Urinary bladder (tissue), 4 donors: ENCODE measurements around the gene IL23R. TPM values are rescaled to one million over a fixed set of nuclear protein-coding genes. Genes with fewer than 3 reads are reported as not detected.

Experiments used
- DNase-seq: peaks from one replicate; pipeline ENCODE4 v3.0.0-alpha.2; 2015; ENCODE audit errors: extremely low spot score
- H3K27ac ChIP-seq: one replicate; pipeline ENCODE4 v1.5.1; 2013; ENCODE audit warnings: low read depth, mild to moderate bottlenecking, moderate library complexity
- H3K36me3 ChIP-seq: one replicate; pipeline ENCODE4 v1.6.1; 2013; ENCODE audit warnings: mild to moderate bottlenecking, moderate library complexity; ENCODE audit not compliant: insufficient read depth
- H3K4me1 ChIP-seq: one replicate; pipeline ENCODE4 v1.6.1; 2013; ENCODE audit warnings: mild to moderate bottlenecking, moderate library complexity; ENCODE audit not compliant: insufficient read depth
- H3K4me3 ChIP-seq: one replicate; pipeline ENCODE4 v1.5.1; 2013; ENCODE audit warnings: low read depth, low read length
- WGBS: extraction: QIAGEN DNeasy Blood & Tissue Kit; methylation state at CpG from one replicate; pipeline ENCODE4 v1.1.7; 2013; 5-methylcytosine and 5-hydroxymethylcytosine counted together
- polyA plus RNA-seq: library from polyadenylated mRNA; stranded (reverse); fragments of 200-250 nt; gene quantifications from one replicate; pipeline ENCODE4 v1.2.3, GENCODE V29; 2013
- small RNA-seq: library from RNA; depleted of rRNA; stranded (forward); fragments of <200 nt; gene quantifications from one replicate; pipeline ENCODE3, GENCODE V24; 2014
- total RNA-seq: library from RNA; depleted of rRNA; stranded (reverse); fragments of >200 nt; gene quantifications from one replicate; pipeline ENCODE4 v1.2.3, GENCODE V29; 2014
- donor health status: healthy with polysubstance abuse.
- donor health status: healthy.

Gene IL23R
- total and polyA plus RNA-seq, 2 donors = 0.48 TPM; not detected in 1

DNA sequence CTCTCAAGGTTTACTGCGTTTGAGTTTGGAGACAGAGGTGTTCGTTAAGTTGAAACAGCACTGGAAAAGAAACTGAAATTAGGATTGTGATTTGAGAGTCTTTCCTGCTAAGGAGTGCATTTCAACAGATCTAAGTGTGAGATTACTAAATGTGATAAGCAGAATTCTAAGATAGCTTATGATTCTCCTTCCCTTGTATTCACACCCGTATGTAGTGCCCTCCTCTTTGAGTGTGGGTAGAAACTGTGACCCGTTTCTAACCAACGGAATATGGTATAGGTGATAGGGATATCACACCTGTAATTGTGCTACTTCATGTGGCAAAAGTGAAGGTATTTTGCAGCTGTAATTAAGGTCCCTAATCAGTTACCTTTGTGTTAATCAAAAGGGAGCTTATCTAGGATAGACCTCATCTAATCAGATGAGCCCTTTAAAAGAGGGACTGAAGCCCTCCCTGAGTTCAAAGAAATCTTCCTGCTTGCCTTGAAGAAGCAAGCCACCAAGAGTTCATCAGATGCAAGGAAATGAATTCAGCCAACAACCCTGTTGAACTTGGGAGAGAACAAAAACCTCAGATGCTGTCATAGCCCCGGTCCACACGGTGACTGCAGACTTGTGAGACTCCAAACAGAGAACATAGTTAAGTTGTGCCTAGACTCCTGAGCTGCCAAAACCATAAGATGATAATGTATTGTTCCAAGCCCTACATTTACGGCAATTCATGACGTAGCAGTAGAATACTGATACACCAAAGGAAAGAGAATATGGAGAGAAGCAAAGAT lies 128.8 kb downstream of the IL23R start:
- no peak for DNase-seq
- Histone ChIP-seq H3K27ac (no peak overlapping the region), H3K4me3 (no peak overlapping the region), H3K4me1 (no peaks in the 10 kb centered on the region), H3K36me3 (no peaks in the 10 kb centered on the region)
- WGBS = 86% methylated on average over 9 of the region's 9 CpGs

DNA sequence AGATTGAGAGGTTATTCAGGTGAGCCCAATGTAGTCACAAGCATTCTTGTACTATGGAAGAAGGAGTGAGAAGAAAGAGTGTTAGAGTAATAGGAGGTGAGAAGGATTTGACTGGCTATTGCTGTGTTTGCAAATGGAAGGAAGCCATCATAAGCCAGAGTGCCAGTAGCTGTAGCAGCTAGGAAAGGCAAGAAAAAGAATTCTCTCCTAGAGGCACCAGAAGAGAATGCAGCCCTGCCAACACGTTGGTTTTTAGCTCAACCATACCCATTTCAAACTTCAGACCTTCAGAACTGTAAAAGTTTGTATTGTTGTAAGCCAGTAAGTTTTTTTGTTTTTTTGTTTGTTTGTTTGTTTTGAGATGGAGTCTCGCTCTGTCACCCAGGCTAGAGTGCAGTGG lies 132.5 kb downstream of the IL23R start:
- no peaks in the 10 kb centered on the region for H3K4me1 ChIP-seq
- H3K4me3 ChIP-seq = no peak overlapping the region
- 51% methylated on average over 2 of the region's 2 CpGs for WGBS
- no peak overlapping the region for H3K27ac ChIP-seq
- no peak for DNase-seq
- no peaks in the 10 kb centered on the region for H3K36me3 ChIP-seq

DNA sequence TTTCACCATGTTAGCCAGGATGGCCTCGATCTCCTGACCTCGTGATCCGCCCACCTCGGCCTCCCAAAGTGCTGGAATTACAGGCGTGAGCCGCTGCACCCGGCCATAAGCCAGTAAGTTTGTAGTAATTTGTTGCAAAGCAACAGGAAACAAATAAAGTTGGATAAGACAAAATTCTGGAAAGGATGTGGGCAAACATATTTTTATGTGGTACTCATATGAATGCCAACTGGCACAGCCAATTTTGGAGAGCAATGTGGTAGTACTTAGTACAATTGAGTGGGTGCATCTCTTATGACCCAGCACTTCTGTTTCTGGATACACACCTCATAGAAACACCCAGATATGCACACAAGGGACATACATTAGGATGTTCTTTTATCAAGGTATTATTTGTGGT lies 133.0 kb downstream of the IL23R start:
- H3K4me3 ChIP-seq = no peak overlapping the region
- DNase-seq = no peak
- H3K36me3 ChIP-seq = no peaks in the 10 kb centered on the region
- H3K27ac ChIP-seq = no peak overlapping the region
- 96% methylated on average over 7 of the region's 7 CpGs for WGBS
- H3K4me1 ChIP-seq = no peaks in the 10 kb centered on the region

DNA sequence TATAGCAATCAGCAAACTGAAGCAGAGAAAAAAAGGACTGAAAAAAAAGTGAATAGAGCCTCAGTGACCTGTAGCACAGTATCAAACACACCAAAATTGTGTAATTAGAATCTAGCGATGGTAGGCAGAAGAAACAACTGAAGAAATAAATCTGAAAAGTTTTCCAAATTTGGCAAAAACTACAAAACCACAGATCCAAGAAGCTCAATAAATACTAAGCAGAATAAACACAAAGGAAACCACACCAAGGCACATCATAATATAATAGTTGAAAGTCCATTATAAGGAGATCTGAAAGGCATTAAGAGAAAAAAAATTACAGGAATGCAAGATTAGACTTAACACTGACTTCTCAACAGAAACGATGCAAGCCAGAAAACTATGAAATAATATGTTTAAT lies 134.3 kb downstream of the IL23R start:
- 28% methylated on average over 2 of the region's 2 CpGs for WGBS
- no peak for DNase-seq
- Histone ChIP-seq H3K27ac (no peak overlapping the region), H3K4me1 (no peaks in the 10 kb centered on the region), H3K36me3 (peaks cover 1% of the 10 kb centered on the region), H3K4me3 (no peak overlapping the region)

DNA sequence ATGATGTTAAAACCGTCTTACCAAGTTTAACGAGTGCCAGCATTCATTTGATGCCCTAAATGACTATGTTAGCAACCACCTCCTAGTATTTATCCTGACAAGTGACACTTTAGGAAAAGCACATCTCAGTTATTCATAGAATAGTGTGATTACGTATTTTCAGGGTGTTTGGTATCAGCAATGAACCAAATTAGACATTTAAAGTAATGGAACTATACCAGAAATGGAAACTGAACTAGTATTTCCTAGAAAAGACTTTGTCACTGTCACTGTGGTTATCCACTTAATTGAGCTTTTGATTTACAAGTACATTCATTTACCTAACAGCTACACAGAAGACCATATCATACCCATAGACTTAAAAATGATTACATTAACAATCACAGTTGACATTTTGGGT lies 137.8 kb downstream of the IL23R start:
- WGBS = 78% methylated on average over 3 of the region's 3 CpGs
- no peak overlapping the region for H3K4me3 ChIP-seq
- peaks cover 1% of the 10 kb centered on the region for H3K36me3 ChIP-seq
- DNase-seq = no peak
- H3K4me1 ChIP-seq = no peaks in the 10 kb centered on the region
- H3K27ac ChIP-seq = no peak overlapping the region

DNA sequence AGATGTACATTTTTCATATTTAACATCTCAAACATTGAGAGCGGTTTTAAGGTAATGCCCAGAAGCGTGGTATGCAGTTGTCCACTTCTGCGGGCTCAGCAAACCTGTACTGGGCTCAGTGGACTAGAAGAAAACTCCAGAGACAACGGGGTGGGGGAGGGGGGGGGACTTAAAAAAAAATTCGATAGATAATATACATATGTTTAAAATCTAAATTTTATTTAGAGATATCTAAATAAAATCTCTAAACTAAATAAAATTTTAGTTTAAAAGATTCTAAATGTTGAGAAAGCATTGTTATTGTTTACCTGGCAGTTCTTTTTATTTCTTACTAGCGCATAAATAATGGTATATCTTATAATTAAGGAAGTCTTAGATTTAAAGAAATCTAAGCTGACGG lies 140.3 kb downstream of the IL23R start:
- Histone ChIP-seq H3K36me3 (peaks cover 1% of the 10 kb centered on the region), H3K27ac (no peak overlapping the region), H3K4me1 (no peaks in the 10 kb centered on the region), H3K4me3 (no peak overlapping the region)
- DNase-seq = no peak
- 92% methylated on average over 7 of the region's 7 CpGs for WGBS

DNA sequence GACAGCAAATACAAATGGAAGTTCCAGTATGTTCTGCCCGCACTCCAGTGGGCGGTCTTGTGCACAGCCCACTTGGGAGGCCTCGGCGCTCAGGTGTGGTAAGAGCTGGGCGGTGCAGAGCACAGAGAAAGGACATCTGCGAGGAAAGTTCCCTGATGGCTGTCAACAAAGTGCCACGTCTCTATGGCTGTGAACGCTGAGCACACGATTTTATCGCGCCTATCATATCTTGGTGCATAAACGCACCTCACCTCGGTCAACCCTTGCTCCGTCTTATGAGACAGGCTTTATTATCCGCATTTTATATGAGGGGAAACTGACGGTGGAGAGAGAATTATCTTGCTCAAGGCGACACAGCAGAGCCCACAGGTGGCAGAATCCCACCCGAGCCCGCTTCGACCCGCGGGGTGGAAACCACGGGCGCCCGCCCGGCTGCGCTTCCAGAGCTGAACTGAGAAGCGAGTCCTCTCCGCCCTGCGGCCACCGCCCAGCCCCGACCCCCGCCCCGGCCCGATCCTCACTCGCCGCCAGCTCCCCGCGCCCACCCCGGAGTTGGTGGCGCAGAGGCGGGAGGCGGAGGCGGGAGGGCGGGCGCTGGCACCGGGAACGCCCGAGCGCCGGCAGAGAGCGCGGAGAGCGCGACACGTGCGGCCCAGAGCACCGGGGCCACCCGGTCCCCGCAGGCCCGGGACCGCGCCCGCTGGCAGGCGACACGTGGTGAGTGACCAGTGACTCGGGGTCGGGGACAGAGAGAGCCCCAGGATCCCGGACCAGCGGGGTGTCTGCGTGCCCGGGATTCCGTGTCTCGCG lies 141.2 kb downstream of the IL23R start, which contains the start of gene IL12RB2:
Gene IL12RB2 (plus strand): TSS at position 623 of the 810 bp plus-strand sequence. CDS start 12,496 bp downstream, outside the sequence.
- 4% methylated on average over 75 of the region's 75 CpGs for WGBS
- peak within 1 kb of the TSS; percentile 35 for H3K4me3 ChIP-seq
- no peak within 1 kb of the TSS for H3K27ac ChIP-seq
- DNase-seq = no peak
- no peaks in the 10 kb centered on the region for H3K4me1 ChIP-seq
- H3K36me3 ChIP-seq = peaks cover 1% of the 10 kb centered on the region

DNA sequence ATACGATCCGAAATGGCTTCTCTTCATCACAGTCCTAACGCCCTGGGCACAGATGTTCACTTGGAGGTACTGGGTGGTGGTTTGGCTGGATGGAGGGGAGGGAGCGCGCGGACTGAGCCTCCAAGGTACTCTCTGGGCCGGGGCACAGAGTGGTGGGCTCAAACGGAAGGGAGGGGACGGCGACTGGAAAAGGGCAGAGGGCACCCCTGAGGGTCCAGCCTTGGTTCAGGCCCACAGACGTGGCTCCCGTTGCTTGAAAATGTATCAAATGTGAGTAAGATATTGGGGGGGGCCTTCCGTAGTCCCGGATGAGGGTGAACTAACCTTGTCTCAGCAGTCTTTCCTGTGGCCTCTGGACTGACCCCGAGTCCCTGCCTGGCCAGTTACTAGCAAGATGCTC lies 141.9 kb downstream of the IL23R start:
- WGBS = 40% methylated on average over 15 of the region's 15 CpGs
- Histone ChIP-seq H3K4me3 (peak overlapping the region; percentile 35), H3K27ac (no peak overlapping the region), H3K36me3 (peaks cover 1% of the 10 kb centered on the region), H3K4me1 (no peaks in the 10 kb centered on the region)
- DNase-seq = no peak

Small RNA genes lying within 50 kb of the gene (small RNA-seq; reads per million reads assigned to genes)
- gene RNU4ATAC4P (not detected), gene RNU6-586P (not detected)

Other genes starting within 250 kb of the IL23R start
- gene DNAI4, start 241.6 kb upstream of the IL23R start, total RNA-seq = 43.6 TPM
- 1.7 TPM for gene DNAI4, start 241.6 kb upstream of the IL23R start, polyA plus RNA-seq
- 59.1 TPM for gene MIER1, start 241.5 kb upstream of the IL23R start, total RNA-seq
- 19.3 TPM for gene MIER1, start 241.5 kb upstream of the IL23R start, polyA plus RNA-seq
- 20.3 TPM for gene SLC35D1, start 112.3 kb upstream of the IL23R start, total RNA-seq
- gene SLC35D1, start 112.3 kb upstream of the IL23R start, polyA plus RNA-seq = 6.0 TPM
- not detected for gene C1orf141, start 31.5 kb upstream of the IL23R start, total RNA-seq
- gene C1orf141, start 31.5 kb upstream of the IL23R start, polyA plus RNA-seq = not detected
- gene IL12RB2, start 141.4 kb downstream of the IL23R start, total RNA-seq = 6.0 TPM
- 0.32 TPM for gene IL12RB2, start 141.4 kb downstream of the IL23R start, polyA plus RNA-seq